NCI-H82 treated with DMSO at 0.1 percent for 48 hours (cell line): ENCODE data around the gene FDXR.

ENCODE experiments used
- DNase-seq: peaks from one replicate; lab custom pipeline; 2025; ENCODE audit not compliant: unreplicated experiment; lab: John Stamatoyannopoulos, UW

Gene FDXR

GRCh38 chr17:74898376-74898946, 25.7 kb upstream of the FDXR start:
- DNase-seq, result no peak

GRCh38 chr17:74893936-74894671, 21.3 kb upstream of the FDXR start:
- no peak for DNase-seq

DNA sequence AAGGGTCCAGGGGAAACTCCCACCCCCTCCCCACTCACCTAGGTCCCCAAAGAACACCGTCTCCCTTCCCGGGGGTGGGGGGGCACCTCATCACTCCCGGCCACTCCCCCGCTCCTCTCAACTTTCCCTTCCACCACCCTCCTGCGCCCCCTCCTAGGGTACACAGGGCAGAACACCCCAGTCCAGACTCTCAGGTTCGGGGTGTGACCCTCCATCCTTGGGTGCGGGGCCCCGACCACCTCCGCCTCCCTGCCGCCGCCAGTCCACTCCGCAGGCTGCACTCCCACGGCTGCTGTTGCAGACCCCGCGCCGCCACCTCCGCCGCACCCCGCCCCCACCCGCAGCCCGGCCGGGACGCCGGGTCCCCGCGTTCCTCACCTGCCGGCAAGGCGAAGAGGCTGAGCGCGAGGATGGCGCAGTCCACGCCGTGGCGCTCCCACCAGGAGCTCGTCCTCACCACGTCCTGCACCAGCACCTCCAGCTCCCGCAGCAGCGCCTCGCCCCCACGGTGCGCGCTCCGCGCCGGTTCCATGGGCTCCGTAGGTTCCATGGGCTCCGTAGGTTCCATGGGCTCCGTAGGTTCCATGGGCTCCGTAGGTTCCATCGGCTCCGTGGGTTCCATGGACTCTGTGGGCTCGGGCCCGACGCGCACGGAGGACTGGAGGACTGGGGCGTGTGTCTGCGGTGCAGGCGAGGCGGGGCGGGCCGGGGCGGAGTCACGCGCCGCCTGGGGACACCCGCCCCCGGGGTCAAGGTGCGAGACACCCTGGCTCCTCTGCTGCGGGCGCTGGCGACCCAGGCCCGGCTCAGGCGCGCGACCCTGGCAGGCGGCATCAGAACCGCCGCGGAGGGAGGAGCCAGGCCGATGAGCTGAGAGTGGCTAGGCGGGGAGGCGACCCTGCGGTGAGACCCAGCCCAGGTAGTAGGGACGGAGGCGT, 20.4 kb upstream of the FDXR start, which contains the start of gene FADS6:
Gene FADS6 (minus strand): TSS at position 660 of the 938 bp plus-strand sequence. CDS start 38 bp downstream, at position 622.
- no peak for DNase-seq

- no peak for DNase-seq
Observed at GRCh38 chr17:74892013-74892841, 19.4 kb upstream of the FDXR start.

- DNase-seq, result no peak
Observed at GRCh38 chr17:74890554-74890953, 17.8 kb upstream of the FDXR start.

DNA sequence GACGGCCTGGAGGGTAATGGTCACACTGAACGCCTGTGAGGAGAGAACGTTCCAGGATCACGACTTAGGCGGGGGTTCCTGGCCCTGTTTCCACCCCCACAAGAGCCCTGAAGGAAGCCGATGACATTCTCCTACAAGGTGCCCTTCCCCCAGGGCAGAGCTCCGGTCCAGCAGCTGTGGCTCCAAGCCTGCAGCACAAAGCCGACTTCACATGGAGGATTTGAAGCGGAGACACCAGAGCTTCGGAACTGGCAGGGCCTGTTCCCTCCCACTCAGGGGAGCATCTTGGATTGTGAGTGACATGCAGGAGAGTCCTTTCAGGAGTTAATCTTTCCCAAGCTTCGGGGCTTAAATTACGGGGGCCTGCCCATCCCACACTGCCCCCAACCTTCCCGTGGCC, 15.7 kb upstream of the FDXR start:
- DNase-seq, result no peak

GRCh38 chr17:74883241-74883745, 10.5 kb upstream of the FDXR start:
- no peak for DNase-seq

DNA sequence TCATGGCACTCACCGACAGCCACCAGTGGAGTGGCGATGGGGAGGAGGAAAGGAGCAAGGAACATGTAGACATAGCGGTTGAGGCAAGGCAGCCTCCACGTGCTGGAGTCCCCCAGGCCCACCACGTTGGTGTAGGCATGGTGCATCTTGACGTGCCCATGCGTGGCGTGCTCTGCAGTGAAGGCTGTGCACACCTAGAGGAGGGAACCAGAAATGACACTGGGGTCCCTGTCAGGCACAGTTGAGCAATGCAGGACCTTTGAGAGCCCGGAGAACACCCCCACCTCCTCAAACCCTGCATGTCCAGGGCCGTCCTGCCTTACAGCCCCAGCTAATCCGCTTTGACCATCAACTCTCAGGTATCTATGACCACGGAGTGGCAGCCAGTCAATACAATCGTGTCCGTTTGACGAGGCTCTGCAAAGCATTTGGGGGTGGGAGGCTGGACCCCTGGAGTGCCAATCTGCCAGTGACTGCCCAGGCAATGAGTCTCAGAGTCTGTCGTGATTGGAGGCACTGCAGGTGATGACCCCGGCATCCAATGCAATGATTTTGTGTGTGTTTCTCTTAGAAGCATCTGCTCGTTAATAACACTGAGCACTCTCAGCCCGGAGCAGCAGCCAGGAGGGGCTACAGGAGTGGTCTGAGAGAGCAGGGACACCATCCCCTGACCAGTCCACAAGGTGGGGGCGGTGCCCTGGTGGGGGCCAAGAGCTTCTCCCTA, 9.9 kb upstream of the FDXR start:
- DNase-seq, result no peak

GRCh38 chr17:74881073-74881472, 8.3 kb upstream of the FDXR start:
- DNase-seq, result no peak

GRCh38 chr17:74879308-74879707, 6.5 kb upstream of the FDXR start:
- no peak for DNase-seq

- DNase-seq, result no peak
Observed at GRCh38 chr17:74878658-74879057, 5.9 kb upstream of the FDXR start.

- DNase-seq, result no peak
Observed at GRCh38 chr17:74877592-74878548, 5.1 kb upstream of the FDXR start.

DNA sequence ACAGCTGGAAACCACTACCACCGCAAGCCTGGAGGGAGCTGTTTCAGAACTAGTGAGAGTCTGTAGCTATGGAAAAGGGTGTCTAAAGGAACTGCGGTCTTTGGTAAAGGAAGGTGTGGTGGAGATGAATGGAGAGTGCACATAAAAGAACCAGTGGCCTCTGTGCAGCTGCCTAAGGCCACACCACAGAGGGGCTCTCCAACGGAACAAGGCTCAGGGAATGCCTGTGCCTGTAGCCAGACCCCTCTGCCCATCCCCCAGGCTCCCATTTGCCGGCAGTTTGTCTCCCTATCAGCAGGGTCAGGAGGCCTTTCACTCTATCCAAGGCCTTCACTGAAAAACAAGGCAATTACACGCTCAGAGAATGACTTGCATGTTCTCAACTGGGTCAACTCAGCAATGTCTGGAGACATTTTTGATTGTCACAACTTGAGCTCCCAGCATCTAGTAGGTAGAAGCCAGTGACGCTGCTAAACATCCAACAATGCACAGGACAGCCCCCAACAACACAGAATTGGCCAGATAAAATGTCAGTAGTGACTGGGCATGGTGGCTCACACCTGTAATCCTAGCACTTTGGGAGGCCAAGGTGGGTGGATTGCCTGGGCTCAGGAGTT, 3.3 kb upstream of the FDXR start:
- no peak for DNase-seq

GRCh38 chr17:74875155-74875976, 2.6 kb upstream of the FDXR start:
- no peak for DNase-seq

- no peak for DNase-seq
Observed at GRCh38 chr17:74874615-74875037, 1.8 kb upstream of the FDXR start.

DNA sequence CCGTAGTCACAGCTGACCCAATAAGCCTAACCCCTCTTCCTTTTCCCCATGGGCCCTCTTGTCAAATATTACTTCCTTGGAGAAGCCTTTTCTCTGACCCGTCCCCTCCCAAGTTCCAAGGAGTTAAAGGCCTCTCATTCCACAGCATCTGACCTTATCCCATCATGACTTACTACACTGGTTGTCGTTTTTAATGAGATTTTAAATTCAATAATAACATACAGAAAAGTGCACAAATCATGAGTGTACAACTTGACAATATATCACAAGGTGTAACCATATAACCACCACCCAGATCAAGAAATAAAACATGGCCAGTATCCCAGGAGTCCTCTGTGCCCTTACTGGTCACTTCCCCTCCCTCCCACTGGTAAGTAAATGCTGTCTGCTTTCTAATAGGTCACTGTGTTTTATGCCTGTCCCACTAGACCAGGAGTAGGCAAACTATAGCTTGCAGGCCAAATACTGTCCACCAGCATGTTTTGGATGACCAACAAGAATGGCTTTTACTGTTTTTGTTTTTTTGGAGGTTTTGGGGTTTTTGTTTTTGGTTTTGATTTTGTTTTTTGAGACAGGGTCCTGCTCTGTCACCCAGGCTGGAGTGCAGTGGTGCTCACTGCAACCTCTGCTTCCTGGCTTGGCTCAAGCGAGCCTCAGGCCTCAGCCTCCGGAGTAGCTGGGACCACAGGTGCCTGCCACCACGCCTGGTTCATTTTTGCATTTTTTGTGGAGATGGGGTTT, 1.2 kb upstream of the FDXR start:
- no peak for DNase-seq
